HL-60 (cell line): ENCODE data around the gene TRIML2.

ENCODE experiments used
- CTCF ChIP-seq: IDR thresholded peaks from one replicate; pipeline ENCODE4 v1.5.1; 2011; ENCODE audit warnings: low read length, control low read depth, inconsistent platforms; ENCODE audit not compliant: insufficient read depth
- GABPA ChIP-seq: IDR thresholded peaks from 2 replicates; pipeline ENCODE4 v1.6.1; 2012; ENCODE audit warnings: low read depth
- POLR2AphosphoS5 ChIP-seq: IDR thresholded peaks from 2 replicates; pipeline ENCODE4 v1.6.1; 2012; ENCODE audit warnings: low read depth
- REST ChIP-seq: IDR thresholded peaks from 2 replicates; pipeline ENCODE4 v1.6.1; 2012; ENCODE audit warnings: low read depth; ENCODE audit not compliant: insufficient replicate concordance

DNA sequence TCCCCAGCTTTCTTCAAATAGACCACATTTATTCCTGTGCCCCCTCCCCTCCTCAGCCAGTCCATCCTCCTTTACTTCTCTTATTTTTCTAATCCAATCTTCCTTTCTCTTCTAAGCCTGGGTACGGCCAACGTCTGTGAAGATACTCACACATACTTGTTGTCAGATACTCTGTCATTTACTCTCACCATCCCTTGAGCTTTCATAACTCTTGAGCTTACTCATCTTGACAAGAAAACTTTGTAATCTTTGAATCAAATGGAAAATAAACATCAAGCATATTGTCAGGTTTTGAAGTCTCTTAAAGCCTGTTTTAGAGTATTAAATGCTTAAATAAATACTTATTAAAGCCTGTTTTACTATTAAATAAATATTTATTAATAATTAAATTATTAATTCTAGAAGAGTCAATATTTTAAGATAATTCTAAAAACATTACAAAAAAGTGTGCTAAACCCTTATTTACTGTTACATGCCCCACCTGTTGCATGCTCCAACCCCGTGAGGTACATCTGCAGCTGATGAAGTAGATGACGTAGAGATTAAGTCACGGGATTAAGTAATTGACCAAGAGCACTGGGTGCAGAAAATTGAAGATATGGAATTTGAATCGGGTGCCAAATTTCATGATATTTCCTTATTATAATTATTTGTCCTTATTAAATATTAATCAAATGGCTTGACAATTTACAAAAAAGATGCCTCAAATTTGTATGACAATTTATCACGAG lies 1.5 kb upstream of the TRIML2 start:
- TF ChIP-seq REST (no peak), CTCF (no peak), GABPA (no peak), POLR2AphosphoS5 (no peak)
